GM18498 (cell line): ENCODE results near the gene ABCG1.

Experiments used
- ATAC-seq: cut with Tn5 transposase; IDR thresholded peaks from one replicate; pipeline ENCODE4 v1.9.1; 2021; ENCODE audit warnings: mild to moderate bottlenecking, moderate library complexity; ENCODE audit not compliant: unreplicated experiment

ABCG1 gene

DNA sequence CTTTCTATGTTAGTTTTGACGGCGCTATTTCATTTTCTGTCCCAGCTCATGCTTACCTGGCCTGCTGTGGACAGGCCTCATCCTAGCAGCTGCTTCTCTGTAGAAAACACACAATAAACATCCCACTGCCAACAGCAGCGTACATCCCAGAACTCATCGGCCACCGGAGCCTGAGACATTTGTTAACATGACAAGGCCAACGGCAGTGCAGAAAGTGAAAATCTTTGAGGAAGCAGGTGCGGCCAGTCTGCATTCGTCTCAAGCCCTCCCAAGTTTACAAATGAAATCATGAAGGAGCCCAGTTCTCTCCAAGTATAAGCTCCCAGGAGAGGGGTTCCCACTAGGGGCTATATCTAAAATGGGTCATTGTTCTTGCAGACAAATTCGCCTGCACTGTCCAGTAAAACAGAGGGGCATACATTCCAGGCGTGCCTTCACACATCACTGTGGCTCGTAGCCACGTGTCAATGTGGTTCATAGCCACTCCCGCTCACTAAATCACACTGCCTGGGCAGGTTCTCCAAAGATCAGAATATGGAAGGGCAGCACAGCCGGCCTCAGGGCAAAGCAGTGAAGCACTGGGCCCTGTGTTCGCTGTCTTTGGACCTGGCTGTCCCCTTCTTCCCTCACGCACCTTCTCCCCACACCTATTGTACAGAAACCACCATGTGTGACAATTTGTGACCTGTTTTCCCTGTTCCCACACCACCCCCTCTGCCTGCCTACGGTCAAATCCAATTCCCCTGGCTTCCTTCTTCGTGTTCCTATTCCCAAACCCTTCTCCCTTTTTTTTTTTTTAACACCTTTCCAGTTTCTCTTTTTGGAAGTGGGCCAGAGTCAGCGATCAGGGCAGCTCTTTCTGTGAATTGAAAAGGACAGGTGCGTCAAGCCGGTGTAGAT, 27.0 kb upstream of the ABCG1 start:
- ATAC-seq, result no peak

DNA sequence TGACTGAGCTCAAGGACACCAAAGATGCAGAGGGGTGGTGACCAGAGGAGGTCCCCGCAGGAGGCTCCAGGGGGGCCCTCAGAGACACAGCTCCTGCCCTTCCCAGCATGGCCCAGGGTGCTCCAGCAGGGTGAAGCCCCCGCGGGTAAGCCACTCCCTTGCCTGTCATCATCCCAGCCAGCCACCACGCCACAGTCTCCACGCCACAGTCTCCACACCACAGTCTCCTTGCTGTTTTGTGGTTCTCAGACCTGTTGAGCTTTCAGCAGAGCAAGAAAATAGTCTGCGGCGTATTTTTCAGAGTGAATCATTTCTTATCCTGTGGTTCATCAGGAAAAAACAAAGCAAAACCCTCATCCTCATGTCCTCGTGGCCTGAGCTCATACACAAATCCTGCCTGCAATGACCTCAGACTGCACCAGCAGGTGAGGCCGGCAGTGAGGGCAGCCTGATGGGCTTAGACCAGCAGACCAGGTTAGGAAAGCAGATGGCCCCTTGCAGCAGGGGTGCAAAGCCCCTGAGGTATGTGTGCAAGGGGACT, 25.7 kb upstream of the ABCG1 start:
- no peak for ATAC-seq

DNA sequence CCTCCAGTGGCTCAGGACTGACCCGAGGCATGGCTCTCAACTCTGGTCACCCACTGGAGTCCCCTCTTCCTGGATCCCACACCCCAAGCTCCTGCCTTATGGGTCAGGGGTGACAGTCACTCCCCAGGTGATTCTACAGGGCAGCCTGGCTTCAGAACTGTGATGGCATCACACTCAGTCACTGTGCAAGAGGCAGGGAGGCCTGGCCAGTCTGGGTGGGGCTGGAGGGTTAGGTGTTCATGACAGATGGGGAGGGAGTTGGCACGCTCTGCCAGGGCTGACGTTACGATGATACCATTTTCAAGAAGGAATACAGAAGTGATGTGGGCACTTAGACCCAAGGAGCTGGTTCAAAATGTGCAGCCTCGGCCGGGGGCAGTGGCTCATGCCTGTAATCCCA, 25.2 kb upstream of the ABCG1 start:
- no peak for ATAC-seq

DNA sequence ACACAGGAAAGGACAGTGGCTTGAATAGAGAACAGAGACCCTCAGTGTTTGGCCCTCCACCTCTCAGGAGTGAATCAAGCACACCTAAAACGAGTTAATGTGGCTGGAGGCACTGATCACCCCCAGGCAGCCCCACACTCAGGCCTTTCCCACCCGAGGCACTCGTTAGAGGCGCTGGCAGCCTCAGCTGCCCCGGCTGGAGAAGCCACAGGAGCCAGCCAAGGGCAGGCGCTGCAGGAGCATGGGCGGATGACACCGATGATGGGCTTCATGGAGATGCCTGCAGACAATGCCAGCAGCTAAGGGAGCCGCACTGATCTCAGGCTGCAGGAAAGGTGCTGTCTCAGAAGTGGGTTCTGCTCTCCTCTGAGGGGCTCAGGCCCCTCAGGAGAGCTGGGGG, 24.1 kb upstream of the ABCG1 start:
- no peak for ATAC-seq

DNA sequence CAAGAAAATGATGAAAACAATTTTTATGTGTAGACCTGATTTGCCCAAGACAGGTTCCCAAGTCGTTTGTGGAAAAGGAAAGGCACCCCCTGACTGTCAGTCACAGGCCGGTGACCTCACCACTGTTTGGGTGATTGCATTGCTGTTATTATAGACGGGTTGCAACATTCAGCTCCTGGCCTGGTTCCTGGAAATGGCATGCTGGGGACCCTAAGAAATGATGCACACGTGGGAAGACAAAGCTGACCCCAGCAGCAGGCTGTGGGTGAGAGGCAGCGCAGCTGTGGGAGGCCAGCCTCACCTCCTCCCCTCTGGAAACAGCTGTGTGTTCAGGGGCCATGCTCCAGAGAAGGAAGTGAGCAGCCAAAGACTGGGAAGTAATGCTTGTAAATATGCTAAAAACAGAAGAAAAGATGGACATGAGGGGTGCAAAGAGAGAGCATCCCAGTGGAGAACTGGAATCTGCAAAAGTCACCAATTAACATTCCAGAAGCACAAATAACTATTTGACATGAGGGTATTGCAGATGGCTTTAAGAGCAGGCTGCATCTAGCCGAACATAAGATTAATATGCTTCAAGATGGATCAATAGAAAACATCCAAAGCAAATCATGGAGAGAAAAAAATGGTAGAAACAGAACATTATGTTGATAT, 23.4 kb upstream of the ABCG1 start:
- no peak for ATAC-seq

DNA sequence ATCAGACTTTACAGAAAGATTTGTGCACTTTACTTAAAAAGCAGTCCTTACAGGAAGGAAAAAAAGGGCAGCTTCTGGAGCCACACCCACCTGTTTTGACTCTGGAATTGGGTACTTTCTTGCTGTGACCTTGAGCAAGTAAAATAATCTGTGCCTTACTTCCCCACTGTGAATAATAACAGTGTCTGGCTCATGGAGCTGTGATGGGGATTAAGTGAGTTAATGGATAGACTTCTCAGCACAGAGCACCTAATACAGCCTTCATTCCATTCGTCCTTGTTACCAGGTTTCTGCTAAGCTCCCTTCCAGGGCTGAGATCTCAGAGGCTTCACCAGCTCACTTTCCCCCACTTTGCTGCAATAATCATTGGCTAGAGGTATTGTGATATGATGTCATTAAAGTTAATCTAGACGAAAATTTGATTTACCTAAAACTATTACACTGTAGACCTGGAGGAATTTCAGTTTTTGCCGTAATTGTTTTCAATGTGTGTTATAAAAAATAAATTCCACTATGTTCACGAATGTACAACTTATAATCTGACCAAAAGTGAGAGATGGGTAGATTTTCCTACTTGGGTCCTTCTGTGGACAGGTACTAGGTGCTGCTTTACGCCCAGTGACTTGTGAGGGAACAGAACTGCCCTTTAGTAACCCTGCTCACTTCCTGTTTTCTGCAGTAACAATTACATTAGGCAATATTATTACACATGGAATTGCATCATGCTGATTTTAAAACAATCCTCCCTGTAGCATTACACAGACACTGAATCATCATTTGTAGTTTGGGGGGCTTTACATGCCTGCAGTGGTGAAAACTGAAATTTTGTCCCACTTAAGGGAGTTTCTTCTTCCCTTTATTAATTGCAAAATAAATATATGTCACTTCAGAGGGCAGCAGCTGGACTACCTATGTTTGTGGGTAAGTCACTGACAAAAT, 19.7 kb upstream of the ABCG1 start:
- no peak for ATAC-seq

DNA sequence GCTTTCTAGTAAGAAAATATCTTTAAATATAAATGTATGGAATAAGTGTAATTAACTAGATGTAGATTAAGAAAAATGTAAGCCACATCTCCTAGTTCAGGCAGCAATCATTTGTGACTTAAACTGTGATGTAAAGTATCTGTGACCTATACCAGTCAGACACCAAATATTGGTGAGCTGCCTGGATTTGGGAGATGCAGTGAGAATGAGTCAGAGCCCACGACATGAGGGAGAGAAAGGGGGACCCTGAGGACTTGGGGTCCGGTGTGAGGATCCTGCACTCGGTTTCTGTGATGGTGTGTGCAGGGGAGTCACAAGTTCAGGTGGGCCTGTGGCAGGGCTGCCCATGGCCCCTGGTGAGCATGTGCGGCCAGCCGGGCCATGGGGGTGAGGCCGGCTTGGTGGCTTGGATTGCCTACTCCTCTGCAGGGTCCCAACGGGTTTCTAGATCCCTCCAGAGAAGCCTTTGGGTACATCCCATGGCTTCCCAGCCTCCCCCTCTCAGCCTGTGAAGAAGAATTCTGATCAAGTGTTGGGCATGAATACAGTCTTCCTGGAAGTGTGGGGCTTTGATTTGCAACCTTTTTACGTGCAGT, 19.0 kb upstream of the ABCG1 start:
- no peak for ATAC-seq

DNA sequence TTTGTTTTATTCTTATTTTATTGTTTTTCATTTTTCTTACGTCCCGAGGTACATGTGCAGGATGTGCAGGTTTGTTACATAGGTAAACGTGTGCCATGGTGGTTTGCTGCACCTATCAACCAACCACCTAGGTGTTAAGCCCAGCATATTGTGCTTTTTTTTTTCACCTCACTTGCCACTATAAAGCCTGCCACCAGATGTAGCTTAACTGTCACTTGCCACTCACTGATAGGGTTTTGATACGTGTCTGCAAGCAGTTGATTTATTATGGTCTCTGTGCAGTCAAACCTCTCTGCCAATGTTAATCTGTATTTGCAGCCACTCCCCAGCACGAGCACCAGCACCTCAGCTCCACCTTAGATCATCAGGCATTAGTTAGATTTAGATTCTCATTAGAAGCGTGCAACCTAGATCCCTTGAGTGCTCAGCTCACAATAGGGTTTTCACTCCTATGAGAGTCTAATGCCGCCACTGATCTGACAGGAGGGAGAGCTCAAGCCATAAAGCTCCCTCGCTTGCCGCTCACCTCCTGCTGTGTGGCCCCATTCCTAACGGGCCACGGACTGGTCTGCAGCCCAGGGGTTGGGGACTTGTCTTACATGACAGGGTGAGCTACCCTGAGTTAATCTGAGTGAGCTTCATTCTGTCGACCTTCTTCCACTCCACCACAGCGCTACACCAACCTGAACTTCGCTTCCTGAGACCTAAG, 17.9 kb upstream of the ABCG1 start:
- ATAC-seq, result no peak

DNA sequence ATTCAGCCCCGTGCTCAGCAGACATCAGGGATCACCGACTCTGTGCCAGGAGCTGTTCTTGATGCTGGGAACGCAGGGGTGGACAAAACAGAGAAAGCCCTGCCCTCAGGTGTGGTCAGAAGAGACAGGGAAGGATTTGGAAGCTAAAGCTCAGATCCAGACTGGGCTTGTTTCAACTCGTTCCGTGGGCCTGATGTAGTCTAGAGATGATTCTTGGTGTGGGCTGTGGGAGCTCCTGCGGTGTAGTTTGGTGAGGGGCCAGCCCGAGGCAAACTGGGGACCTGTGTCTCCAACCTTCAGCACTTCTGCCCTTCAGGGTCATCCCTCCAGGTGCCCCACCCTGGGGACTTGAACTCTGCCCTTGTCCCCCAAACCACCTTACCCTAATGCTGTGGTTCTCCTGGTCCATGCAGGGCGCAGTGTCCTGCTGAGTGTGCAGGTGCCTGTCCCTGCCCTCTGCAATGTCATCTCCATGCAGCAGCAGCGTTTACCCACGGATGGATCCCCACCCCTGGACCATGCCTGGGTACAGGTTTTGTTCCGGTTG, 17.3 kb upstream of the ABCG1 start:
- no peak for ATAC-seq

DNA sequence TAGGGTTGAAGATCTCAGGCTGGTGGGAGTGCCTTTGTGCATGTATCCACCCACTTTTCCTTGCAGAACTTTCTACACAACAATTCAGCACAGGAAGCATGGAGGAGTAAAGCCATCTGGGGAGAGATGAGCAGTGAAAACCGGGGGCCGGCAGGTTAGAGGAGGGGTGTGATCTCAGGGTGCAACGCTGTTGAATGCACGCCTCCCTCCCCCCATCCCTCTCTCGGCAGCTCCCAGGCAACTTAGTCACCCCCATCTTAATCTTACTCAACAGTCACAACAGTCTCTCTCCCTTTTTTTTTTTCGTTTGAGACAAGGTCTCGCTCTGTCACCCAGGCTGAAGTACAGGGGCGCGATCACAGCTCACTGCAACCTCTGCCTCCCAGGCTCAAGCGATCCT, 16.6 kb upstream of the ABCG1 start:
- no peak for ATAC-seq

DNA sequence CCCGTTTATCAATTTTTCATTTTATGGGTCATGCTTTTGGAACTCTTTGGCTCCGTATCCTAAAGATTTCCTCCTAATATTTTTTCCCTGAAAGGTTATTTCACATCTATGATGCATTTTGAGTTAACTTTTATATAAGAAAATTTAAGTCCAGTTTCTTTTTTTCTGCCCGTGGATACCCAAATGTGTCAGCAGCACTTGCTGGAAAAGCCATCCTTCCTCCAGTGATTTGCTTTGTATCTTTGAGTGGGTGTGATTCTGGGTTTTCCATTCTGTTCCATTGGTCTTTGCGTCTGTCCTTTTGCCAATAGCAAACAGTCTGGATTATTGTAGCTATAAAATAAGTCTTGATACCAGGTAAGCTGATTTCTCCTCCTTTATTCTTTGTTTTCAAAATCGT, 15.6 kb upstream of the ABCG1 start:
- no peak for ATAC-seq

DNA sequence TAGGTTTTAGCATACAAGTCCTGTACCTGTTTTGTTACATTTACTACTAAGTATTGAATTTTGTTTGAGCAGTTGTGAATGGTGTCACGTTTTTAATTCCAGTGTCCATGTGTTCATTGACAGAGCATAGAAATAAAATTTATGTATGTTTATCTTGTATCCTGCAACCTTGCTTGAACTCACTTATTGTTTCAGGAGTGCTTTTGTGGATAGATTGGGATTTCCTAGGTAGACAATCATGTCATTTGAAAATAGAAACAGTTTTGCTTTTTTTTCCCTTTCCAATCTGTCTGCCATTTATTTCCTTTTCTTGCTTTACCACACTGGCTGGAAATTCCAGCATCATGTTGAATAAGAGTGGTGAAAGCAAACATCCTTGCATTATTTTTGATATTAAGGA, 15.0 kb upstream of the ABCG1 start:
- ATAC-seq, result no peak

DNA sequence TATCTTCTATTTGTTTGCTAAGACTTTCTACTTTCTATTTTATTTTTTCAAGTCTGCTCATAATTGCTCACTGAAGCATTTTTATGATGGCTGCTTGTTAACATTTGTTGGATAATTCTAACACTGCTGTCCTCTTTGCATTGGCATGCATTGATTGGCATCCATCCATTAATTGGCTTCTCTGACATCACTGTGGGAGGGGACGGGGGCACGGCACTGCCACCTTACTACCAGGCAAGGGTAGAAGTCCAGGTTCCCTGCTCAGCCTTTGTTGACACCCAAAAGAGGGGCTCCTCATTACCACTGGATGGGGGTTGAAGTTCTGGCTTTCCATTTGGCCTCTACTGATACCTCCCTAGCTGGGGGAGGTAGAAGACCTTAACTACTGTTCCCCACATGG, 11.5 kb upstream of the ABCG1 start:
- no peak for ATAC-seq

DNA sequence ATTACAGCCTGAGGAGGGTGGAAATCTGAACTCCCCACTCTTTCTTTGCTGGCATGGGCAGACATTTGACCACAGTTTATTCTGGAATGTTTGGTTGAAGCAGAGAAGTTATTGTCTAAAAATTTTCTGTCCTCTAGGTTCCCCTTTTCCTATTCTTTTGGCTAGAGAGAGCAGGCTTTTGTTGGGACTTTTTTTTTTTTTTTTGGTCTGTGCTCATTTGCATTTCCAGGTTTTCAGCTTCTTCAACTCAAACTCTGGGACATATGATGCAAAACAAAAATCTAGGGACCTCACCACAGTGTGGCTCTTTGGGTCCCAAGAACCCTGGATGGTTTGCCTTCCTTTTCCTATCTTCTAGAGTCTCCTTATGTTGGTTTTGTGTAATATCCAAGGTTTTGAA, 10.9 kb upstream of the ABCG1 start:
- ATAC-seq, result no peak

DNA sequence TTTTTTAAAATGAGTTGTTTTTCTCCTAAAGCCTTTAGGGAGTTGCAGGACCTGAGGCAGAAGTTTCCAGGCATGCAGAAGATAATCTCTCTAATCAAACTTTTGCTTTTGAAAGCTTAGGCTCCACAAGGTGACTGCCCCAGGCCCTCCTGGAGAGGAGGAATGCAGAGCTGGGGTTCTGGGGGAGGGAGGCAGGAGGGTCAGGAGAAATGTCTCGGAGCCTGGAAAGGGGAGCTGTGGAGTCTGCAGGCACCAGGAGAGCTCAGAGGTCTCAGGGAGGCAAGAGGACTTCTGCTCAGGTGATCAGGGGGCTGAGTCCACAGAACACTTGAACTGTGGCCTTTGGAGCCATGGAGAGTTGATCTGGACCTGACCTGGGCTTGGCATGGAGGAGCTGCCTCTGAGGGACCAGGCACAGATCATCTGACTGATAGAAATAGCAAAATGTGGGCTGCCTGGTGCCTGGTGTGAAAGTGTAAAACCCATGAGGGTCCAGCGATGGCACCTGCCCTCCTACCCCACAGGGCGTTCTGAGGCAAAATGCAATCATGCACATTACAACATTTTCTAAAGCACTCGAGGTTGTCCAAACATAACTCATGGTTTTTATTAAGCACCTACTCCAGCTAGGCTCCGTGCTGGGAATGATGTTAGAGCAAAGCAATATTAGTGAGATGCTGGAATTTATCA, 10.0 kb upstream of the ABCG1 start:
- no peak for ATAC-seq

DNA sequence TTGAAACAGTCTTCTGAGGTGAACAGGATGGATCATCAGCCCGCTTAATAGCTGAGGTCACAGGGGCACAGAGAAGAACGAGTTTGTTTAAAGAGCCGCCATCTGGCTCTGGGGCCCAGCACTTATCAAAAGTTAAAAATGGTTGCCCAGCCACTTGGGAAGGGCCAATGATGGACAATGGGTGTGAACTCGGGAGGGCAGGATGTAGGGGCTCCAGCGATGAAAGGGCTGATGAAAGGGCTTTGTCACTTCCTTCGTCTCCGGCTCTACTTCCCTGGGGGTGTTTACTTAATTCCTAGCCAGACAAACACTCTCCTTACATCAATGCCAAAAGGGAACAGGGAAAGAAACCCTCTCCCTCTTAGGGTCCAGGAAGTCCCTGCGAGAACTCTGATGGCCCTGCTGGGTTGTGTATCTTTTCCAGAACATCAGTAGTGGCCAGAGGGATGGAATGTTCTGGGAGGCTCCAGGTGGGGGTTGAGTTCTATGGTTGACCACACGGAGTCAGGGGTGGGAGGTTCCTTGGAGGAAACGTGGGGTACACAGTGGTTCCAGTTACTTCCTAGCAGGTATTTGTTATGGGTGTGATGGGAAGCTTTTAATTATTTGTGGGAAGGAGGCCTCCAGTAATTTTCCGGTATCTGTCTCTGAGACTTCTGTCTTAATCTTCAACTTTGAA, 9.0 kb upstream of the ABCG1 start:
- no peak for ATAC-seq

DNA sequence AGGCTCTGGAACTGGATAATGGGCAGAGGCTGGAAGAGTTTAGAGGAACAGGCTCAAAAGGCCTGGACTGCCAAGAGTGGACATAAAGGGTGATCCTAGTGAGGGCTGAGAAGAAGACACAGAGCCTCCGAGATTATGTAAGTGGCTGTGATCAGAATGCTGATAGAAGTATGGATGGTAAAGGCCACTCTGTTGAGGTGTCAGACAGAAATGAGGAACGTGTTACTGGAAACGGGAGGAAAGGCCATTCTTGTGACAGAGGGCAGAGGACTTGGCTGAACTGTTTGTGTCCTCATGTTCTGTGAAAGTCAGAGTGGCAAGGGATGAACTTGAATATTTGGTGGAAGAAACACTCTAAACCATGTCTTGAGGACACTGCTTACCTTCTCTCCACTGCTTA, 6.7 kb upstream of the ABCG1 start:
- no peak for ATAC-seq

DNA sequence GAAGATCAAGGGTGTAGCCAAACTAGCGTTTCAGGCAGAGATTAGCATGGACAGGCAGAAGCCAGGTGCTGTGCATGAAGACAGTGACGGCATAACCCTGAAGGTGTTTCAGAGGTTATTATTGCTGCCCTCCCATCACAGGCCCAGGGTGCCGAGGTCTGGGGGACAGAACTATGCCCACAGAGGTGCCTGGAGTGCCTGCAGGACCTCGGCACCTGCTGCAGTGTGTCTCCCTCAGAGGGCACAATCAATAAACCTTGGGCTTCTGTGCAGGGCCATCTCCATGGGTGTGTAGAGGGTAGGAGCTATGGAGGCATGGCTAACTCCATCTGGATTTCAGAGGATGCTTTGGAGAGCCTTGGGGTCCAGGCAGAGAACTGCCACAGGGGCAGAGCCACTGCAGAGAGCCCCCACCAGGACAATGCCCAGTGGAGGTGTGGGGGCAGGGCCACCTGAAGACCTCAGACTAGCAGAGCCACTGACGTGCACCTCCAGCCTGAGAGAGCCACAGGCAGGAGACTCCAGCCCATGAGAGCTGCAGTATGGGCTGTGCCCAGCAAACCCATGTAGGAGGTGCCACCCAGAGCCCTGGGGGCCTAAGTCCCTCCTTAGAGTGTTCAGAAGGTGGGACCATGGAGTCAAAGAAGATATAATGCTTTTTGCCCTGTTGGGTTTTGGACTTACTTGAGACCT, 5.7 kb upstream of the ABCG1 start:
- no peak for ATAC-seq
